Stimulated activated CD4-positive, alpha-beta T cell treated with anti-CD3 and anti-CD28 coated beads, Interleukin-4, amount 100 ng/mL, for 24 hours (primary cell): ENCODE data around the gene ME3.
"Not testable (repeated sequence)": the region's sequence is repeated elsewhere in the genome, so short reads cannot be mapped to it uniquely, and the experiment has no call there.

Experiments used
- DNase-seq: peaks from one replicate; pipeline ENCODE4 v3.0.0-alpha.2; 2020

The ME3 gene

GRCh38 chr11:86453290-86454030 is 219.0 kb downstream of the ME3 start:
- DNase-seq: no peak

- DNase-seq: no peak
These were observed 222.3 kb downstream of the ME3 start for GRCh38 chr11:86449993-86450629.

DNA sequence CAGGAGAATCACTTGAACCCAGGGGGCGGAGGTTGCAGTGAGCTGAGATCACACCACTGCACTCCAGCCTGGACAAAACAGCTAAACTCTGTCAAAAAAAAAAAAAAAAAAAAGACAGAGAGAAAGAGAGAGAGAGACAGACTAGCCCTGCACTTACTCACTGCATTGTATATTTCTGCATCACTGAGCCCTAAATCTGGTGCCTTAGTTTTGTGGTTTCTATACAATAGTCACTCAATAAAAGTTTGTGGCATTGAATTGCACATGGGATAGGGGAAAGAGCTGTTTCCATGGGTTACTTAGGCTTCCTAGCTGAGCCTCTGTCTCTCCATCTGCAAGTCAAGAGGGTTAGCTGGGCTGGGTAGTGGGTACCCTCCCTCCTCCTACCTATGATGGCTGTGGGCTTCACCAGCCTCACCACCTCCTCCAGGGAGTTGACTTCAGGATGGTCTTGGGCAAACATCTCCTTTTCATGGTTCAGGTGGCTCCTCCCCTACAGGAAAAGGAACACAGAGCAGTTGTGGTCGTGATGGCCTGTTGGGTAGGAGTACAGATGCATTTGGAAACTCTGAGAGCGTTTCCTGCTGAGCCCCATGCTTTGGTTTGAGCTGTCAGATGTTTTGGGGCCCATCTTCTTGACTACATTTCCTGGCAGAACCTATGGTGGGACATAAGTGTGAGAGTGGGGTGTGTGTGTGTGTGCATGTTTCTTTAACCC is 224.5 kb downstream of the ME3 start:
- no peak for DNase-seq

DNA sequence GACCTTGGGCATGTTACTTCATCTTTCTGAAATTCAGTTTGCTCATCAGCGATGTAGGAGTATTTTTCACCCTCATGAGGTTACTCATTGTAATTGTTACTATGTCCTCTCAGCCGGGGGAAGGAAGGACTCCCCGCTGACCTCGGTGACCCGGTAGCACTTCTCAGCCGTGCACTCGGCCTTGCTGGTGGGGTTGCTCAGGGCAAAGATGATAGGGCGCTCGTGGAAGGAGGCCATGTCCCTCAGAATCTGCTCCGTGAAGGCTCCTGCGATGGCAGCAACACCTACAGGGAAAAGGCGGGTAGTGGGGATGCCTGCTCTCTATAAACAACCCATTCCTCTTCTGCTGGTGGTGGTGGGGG is 225.5 kb downstream of the ME3 start:
- DNase-seq: no peak

- DNase-seq: no peak
These were observed 226.1 kb downstream of the ME3 start for GRCh38 chr11:86446163-86446923.

DNA sequence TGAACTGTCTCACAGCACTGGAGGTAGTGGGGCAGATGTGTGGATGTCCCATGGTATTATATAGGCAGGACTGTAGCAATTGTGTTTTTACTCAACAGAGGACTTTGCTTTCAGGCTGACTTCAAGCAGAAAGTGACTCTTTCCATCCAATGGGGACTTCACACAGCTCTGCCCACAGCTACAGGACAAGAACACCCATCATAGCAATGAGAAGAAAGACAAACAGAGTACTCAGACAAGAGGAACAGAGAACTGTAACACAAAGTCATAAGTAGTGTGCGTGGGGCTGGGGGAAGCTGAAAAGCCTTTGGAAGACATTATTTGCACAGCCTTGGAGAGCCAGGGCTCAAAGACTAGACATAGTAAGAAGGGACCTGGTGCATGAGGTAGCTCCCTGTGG is 227.4 kb downstream of the ME3 start:
- DNase-seq: no peak

DNA sequence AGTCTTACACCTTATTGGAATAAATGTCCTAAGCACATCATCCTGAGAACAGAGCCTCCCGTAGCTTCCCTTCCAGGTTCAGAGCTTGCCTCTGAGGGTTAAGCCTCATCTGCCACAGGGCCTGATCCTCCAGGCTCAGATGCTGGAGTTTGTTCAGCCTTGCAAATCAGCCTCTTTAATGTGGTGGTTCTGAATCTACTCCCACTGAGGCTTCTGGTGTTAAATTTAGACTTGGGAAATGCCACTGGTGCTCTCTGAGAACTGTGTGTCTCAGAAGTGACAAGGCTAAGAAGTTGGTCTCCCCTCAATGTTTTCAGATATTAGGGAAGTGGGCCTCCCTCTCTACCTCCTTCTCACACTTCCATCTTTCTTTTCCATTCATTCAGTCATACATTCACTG is 229.0 kb downstream of the ME3 start:
- DNase-seq: no peak

DNA sequence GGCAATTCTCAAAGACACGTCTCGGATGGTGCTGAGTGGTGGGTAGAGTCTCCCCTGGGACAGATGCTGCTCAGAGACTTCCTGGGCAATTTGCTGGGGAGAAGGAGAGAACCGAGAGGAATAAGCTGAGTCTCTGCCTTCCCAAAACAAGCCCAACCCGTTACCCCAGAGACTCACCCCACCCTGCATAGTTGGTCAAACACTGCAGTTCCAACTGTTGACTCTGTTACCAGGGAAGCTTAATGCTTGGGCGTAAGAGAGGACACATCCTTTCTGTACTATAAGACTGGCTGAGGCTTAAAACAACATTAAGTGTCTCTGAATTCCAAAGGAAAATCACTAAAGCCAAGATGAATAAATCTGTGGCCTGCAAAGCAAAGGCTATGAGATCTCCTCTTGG is 229.6 kb downstream of the ME3 start:
- no peak for DNase-seq

- no peak for DNase-seq
These were observed 230.0 kb downstream of the ME3 start for GRCh38 chr11:86442420-86442819.

DNA sequence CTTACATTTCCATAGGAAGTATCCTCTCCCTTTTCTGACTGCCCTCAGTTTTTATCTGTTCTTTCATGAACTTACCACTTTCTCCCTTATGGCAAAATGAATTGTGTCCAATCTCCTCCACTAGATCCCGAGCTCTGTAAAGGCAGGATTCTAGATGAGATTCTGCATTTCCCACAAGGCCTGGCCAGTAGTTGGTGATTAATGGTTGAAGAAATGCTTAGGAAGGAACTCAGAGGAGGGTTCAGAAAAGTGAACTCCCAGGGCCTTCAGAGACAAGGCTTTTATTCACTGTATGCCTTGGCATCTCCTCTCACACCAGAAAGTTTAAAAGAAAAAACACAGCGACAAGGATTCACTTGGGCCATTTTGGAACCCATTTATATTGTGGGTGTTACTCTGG is 231.6 kb downstream of the ME3 start:
- DNase-seq: no peak

GRCh38 chr11:86440305-86440716 is 232.1 kb downstream of the ME3 start:
- no peak for DNase-seq

GRCh38 chr11:86438685-86439084 is 233.7 kb downstream of the ME3 start:
- no peak for DNase-seq

DNA sequence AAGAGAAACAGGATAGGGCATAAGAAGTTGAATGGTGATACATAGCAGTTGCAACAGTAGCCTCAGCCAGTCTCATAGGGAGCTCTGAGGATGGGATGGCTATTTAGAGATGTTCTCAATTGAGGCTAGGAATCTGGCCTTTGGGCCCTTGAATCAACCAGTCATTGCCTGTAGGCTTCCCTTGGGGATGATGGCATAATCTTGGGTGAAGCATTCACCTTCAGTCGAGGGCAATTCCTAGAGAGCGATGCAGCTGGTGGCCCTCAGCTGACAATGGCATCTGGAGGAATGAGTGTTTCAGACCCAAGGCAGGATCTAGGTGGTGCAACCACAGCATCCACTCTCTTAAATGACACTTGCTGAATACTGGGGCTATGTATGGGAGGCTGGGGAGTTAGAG is 236.7 kb downstream of the ME3 start:
- DNase-seq: no peak

DNA sequence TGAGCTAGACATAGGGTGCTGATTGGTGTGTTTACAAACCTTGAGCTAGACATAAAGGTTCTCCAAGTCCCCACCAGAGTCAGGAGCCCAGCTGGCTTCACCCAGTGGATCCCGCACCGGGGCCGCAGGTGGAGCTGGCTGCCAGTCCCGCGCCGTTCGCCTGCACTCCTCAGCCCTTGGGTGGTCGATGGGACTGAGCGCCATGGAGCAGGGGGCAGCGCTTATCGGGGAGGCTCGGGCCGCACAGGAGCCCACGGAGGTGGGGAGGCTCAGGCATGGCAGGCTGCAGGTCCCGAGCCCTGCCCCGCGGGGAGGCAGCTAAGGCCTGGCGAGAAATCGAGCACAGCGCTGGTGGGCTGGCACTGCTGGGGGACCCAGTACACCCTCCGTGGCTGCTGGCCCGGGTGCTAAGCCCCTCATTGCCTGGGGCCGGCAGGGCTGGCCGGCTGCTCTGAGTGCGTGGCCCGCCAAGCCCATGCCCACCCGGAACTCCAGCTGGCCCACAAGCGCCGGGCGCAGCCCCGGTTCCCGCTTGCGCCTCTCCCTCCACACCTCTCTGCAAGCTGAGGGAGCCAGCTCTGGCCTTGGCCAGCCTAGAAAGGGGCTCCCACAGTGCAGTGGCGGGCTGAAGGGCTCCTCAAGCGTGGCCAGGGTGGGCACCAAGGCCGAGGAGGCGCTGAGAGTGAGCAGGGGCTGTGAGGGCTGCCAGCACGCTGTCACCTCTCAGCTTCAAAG is 238.9 kb downstream of the ME3 start:
- not testable (repeated sequence) for DNase-seq

DNA sequence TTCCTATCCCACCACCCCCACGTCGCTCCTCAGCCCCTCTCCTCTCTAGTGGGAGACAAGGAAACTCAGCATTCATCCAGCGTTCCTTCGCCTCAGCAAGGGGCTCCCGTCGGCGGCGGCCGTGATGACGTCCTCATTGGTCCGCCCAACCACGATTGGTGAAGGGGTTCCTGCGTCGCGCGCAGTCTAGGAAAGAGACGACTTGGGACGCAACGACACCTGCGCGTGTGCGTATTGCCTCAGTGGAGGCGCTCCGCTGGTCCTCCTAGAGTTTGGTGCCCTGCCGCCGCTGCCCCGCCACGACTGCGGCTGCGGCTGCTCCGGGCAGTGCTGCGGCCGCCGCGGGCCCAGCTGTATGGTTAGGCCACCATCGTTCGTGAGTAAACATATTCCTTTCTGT is 241.2 kb downstream of the ME3 start:
- peak; percentile 6 for DNase-seq

- no peak for DNase-seq
These were observed 245.0 kb downstream of the ME3 start for GRCh38 chr11:86427441-86427840.

DNA sequence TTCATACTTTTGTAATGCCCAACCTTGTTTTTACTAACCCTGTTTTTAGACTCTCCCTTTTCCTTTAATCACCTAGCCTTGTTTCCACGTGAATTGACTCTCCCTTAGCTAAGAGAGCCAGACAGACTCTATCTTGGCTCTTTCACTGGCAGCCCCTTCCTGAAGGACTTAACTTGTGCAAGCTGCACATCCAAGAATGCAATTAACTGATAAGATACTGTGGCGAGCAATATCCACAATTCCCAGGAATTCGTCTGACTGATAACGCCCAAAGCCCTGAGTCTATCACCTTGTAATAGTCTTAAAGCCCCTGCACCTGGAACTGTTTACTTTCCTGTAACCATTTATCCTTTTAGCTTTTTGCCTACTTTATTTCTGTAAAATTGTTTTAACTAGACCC is 248.9 kb downstream of the ME3 start:
- DNase-seq: not testable (repeated sequence)

GRCh38 chr11:86422371-86422770 is 250.0 kb downstream of the ME3 start:
- no peak for DNase-seq

DNA sequence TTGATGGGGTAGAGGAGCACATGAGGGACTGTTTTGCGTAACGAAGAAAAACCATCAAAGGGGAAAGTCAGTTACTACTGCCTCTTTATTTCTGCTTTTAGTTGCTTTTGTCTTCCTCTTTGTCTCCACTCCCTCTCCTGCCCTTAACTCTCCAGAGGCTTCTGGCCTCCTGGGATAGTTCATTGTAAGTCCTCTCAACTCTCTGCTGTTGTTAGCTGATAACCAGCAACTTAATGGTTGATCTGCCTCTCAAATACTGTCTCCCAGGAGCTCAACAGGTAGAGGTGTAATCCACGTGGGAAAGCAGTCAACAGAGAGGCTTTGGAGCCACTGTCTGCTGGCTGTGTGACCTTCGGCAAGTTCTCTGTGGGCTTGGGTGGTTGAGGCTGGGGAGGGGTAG is 250.5 kb downstream of the ME3 start:
- no peak for DNase-seq

DNA sequence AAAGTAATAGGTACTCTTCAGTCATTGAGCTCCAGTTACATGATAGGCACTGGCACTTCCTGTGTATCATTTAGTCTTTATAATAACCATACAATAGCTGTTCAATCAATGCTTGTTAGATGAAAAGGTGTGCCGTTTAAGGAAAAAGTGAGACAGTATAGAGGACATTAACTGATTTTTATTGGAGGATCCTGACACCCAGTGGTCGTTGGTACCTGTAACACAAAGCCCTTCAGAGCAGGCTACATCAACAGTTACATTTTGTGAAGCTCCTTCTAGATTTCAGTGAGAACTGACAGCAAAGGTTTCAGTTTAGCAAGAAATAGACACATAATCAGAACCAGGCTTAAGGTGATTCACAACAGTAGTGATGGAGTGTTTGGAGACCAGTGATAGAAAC is 253.5 kb downstream of the ME3 start:
- DNase-seq: no peak

DNA sequence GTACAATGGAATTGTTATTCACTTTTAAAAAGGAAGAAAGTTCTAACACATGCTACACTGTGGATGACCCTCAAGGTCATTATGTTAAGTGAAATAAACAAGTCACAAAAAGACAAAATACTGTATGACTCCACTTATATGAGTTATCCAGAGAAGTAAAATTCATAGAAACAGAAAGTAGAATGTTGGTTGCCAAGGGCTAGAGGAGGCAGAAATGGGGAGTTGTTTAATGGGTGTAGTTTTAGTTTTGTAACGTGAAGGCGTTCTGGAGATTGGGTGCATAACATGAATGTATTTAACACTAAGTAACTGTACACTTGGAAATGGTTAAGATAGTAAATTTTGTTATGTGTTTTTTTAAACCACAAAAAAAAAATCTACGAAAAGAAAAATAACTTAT is 253.9 kb downstream of the ME3 start:
- DNase-seq: no peak

- DNase-seq: no peak
These were observed 254.3 kb downstream of the ME3 start for GRCh38 chr11:86418106-86418505.

GRCh38 chr11:86416951-86417350 is 255.5 kb downstream of the ME3 start:
- not testable (repeated sequence) for DNase-seq
